BJ (cell line): ENCODE results near the gene IGFBP6. TPM values are rescaled to one million over a fixed set of nuclear protein-coding genes. Genes with fewer than 3 reads are reported as not detected.

Experiments used
- CTCF ChIA-PET: fragments of 350-600 bp; formaldehyde crosslinking; extraction: SDS; loops from one replicate; lab custom pipeline; 2021; ENCODE audit warnings: antibody characterized with exemption, inconsistent platforms; lab: Yijun Ruan, JAX
- POLR2A ChIA-PET: fragments of 300-600 bp; sonication (Branson Sonifier 250); formaldehyde crosslinking; extraction: SDS; loops from one replicate; lab custom pipeline; 2021; ENCODE audit warnings: antibody characterized with exemption; lab: Charles Lee
- DNase-seq: peaks from one replicate; pipeline ENCODE4 v3.0.0-alpha.2; 2011; ENCODE audit warnings: low read depth
- H3K27me3 ChIP-seq: 2 replicates; pipeline ENCODE4 v1.6.0; 2011; ENCODE audit warnings: low read length; ENCODE audit not compliant: control insufficient read depth, insufficient read depth
- H3K36me3 ChIP-seq: 2 replicates; pipeline ENCODE4 v1.5.1; 2011; ENCODE audit warnings: low read length; ENCODE audit not compliant: control insufficient read depth, insufficient read depth
- H3K4me3 ChIP-seq: 2 replicates; pipeline ENCODE4 v1.5.1; 2011; ENCODE audit warnings: low read depth, mild to moderate bottlenecking, control low read depth, low read length
- polyA plus RNA-seq: library from polyadenylated mRNA; depleted of rRNA; stranded (reverse); fragments of >200 nt; gene quantifications from 2 replicates; pipeline ENCODE4 v1.2.3, GENCODE V29; 2011
- TF ChIP-seq, protein P1 (sequence below): IDR thresholded peaks from 2 replicates; pipeline ENCODE4 v1.5.1; 2011; ENCODE audit warnings: low read depth, mild to moderate bottlenecking, control low read depth, inconsistent platforms, low read length, moderate library complexity; ENCODE audit not compliant: insufficient read depth

The IGFBP6 gene
- polyA plus RNA-seq, 1 experiment: 860 TPM

- TF ChIP-seq, protein P1, sequence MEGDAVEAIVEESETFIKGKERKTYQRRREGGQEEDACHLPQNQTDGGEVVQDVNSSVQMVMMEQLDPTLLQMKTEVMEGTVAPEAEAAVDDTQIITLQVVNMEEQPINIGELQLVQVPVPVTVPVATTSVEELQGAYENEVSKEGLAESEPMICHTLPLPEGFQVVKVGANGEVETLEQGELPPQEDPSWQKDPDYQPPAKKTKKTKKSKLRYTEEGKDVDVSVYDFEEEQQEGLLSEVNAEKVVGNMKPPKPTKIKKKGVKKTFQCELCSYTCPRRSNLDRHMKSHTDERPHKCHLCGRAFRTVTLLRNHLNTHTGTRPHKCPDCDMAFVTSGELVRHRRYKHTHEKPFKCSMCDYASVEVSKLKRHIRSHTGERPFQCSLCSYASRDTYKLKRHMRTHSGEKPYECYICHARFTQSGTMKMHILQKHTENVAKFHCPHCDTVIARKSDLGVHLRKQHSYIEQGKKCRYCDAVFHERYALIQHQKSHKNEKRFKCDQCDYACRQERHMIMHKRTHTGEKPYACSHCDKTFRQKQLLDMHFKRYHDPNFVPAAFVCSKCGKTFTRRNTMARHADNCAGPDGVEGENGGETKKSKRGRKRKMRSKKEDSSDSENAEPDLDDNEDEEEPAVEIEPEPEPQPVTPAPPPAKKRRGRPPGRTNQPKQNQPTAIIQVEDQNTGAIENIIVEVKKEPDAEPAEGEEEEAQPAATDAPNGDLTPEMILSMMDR: no peak
- Histone ChIP-seq H3K4me3 (no peak overlapping the region), H3K27me3 (no peaks in the 10 kb centered on the region), H3K36me3 (no peaks in the 10 kb centered on the region)
- DNase-seq: no peak
- CTCF ChIA-PET: interaction anchor here (0.6 to 2.0 kb wide), 4 partner anchors 26 to 188 kb away, joined by 3 to 7 read pairs (median 5); partner anchors contain the start of gene AAAS
- POLR2A ChIA-PET: no interaction called here
Measured at GRCh38 chr12:53133722-53134121, 36.3 kb downstream of the IGFBP6 start.

- Histone ChIP-seq H3K27me3 (no peaks in the 10 kb centered on the region), H3K4me3 (no peak overlapping the region), H3K36me3 (no peaks in the 10 kb centered on the region)
- POLR2A ChIA-PET: no interaction called here
- CTCF ChIA-PET: no interaction called here
- TF ChIP-seq, protein P1: no peak
- DNase-seq: no peak
Measured at GRCh38 chr12:53143355-53143754, 45.9 kb downstream of the IGFBP6 start.

GRCh38 chr12:53145383-53146260 lies 48.2 kb downstream of the IGFBP6 start:
- ChIA-PET POLR2A (no interaction called here), CTCF (interaction anchor here (1.1 to 2.4 kb wide), 2 partner anchors 14 to 25 kb away, joined by 3 to 8 read pairs; no protein-coding TSS in a partner anchor)
- Histone ChIP-seq H3K27me3 (no peaks in the 10 kb centered on the region), H3K36me3 (no peaks in the 10 kb centered on the region), H3K4me3 (no peak overlapping the region)
- TF ChIP-seq, protein P1: no peak
- DNase-seq: no peak

DNA sequence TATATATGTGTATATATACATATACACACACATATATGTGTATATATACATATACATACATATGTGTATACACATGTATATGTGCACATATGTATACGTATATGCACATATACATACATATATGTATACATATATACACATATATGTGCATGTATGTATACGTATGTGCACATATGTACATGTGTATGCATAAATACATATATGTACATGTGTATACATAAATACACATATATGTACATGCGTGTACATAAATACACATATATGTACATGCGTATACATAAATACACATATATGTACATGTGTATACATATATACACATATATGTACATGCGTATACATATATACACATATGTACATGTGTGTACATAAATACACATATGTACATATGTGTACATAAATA lies 49.7 kb downstream of the IGFBP6 start:
- H3K4me3 ChIP-seq: no peak overlapping the region
- no peak for DNase-seq
- TF ChIP-seq, protein P1: no peak
- ChIA-PET POLR2A (no interaction called here), CTCF (interaction anchor here (0.6 to 0.7 kb wide), 2 partner anchors 51 to 204 kb away, joined by 3 to 4 read pairs; no protein-coding TSS in a partner anchor)
- no peaks in the 10 kb centered on the region for H3K36me3 ChIP-seq
- no peaks in the 10 kb centered on the region for H3K27me3 ChIP-seq

- no peaks in the 10 kb centered on the region for H3K27me3 ChIP-seq
- H3K4me3 ChIP-seq: no peak overlapping the region
- H3K36me3 ChIP-seq: no peaks in the 10 kb centered on the region
- ChIA-PET CTCF (no interaction called here), POLR2A (no interaction called here)
- DNase-seq: no peak
- TF ChIP-seq, protein P1: no peak
Measured at GRCh38 chr12:53147653-53148052, 50.2 kb downstream of the IGFBP6 start.
